HEK293 (cell line): Measurements from ENCODE around the gene COQ10A.

Experiments used
- CTCF ChIA-PET: fragments of 350-600 bp; formaldehyde crosslinking; extraction: SDS; loops from one replicate; lab custom pipeline; 2021; ENCODE audit warnings: antibody characterized with exemption; lab: Yijun Ruan, JAX
- POLR2A ChIA-PET: fragments of 300-600 bp; formaldehyde crosslinking; extraction: SDS; loops from one replicate; lab custom pipeline; 2020; ENCODE audit warnings: antibody characterized with exemption, inconsistent platforms; lab: Yijun Ruan, JAX
- H3K27ac ChIP-seq: fragments of 200-500 bp; sonication (Bioruptor generic); 2 replicates; pipeline ENCODE4 v1.5.1; 2014; ENCODE audit warnings: low read depth, low read length, control low read depth, inconsistent platforms; ENCODE audit errors: extremely low read depth
- H3K36me3 ChIP-seq, 2 experiments: fragments of 200-500 bp in 1 of 2; sonication (Bioruptor generic) in 1 of 2; 1 replicate in 1 of 2; 2 replicates in 1 of 2; pipeline ENCODE4 v1.5.1; 2014 to 2017; ENCODE audit warnings: inconsistent platforms in 2 of 2, low read length in 2 of 2; ENCODE audit not compliant: control insufficient read depth in 2 of 2, insufficient read depth in 1 of 2
- H3K4me1 ChIP-seq: fragments of 200-500 bp; sonication (Bioruptor generic); 2 replicates; pipeline ENCODE4 v1.5.1; 2014; ENCODE audit warnings: mild to moderate bottlenecking, low read length, inconsistent platforms; ENCODE audit not compliant: control insufficient read depth, insufficient read depth
- H3K4me3 ChIP-seq: 2 replicates; pipeline ENCODE4 v1.5.1; 2011; ENCODE audit warnings: low read depth, mild to moderate bottlenecking, control low read depth, low read length, moderate library complexity
- H3K9me3 ChIP-seq: fragments of 200-500 bp; sonication (Bioruptor generic); 2 replicates; pipeline ENCODE4 v1.5.1; 2014; ENCODE audit warnings: low read depth, low read length, inconsistent platforms; ENCODE audit not compliant: control insufficient read depth, insufficient read depth
- KLF7 ChIP-seq: fragments of 450-650 bp; formaldehyde crosslinking; IDR thresholded peaks from 2 replicates; pipeline ENCODE4 v1.5.1; 2016; ENCODE audit warnings: missing biosample characterization, missing genetic modification characterization, borderline replicate concordance
- OVOL3 ChIP-seq: fragments of 450-650 bp; formaldehyde crosslinking; IDR thresholded peaks from 2 replicates; pipeline ENCODE4 v1.5.1; 2016; ENCODE audit warnings: missing biosample characterization, missing genetic modification characterization
- PATZ1 ChIP-seq: fragments of 450-650 bp; formaldehyde crosslinking; IDR thresholded peaks from 2 replicates; pipeline ENCODE4 v1.5.1; 2016; ENCODE audit warnings: missing biosample characterization, missing genetic modification characterization
- SCRT2 ChIP-seq: fragments of 450-650 bp; formaldehyde crosslinking; IDR thresholded peaks from 2 replicates; pipeline ENCODE4 v1.5.1; 2016; ENCODE audit warnings: missing biosample characterization, missing genetic modification characterization
- SP7 ChIP-seq: fragments of 450-650 bp; formaldehyde crosslinking; IDR thresholded peaks from 2 replicates; pipeline ENCODE4 v1.5.1; 2016; ENCODE audit warnings: missing biosample characterization, missing genetic modification characterization
- ZBTB44 ChIP-seq: fragments of 450-650 bp; IDR thresholded peaks from 2 replicates; pipeline ENCODE4 v1.5.1; 2018; ENCODE audit warnings: missing biosample characterization, mild to moderate bottlenecking, missing genetic modification characterization
- ZFHX2 ChIP-seq: fragments of 450-650 bp; formaldehyde crosslinking; conservative IDR thresholded peaks from 2 replicates; pipeline ENCODE4 v1.5.1; 2016; ENCODE audit warnings: missing biosample characterization, missing genetic modification characterization
- ZNF157 ChIP-seq: fragments of 450-650 bp; formaldehyde crosslinking; IDR thresholded peaks from 2 replicates; pipeline ENCODE4 v1.5.1; 2016; ENCODE audit warnings: missing biosample characterization, missing genetic modification characterization
- ZNF169 ChIP-seq: fragments of 450-650 bp; formaldehyde crosslinking; IDR thresholded peaks from 2 replicates; pipeline ENCODE4 v1.5.1; 2016; ENCODE audit warnings: missing biosample characterization, missing genetic modification characterization
- ZNF24 ChIP-seq: fragments of 450-650 bp; formaldehyde crosslinking; IDR thresholded peaks from 2 replicates; pipeline ENCODE4 v1.5.1; 2016; ENCODE audit warnings: missing biosample characterization, missing genetic modification characterization
- ZNF311 ChIP-seq: fragments of 450-650 bp; formaldehyde crosslinking; IDR thresholded peaks from 2 replicates; pipeline ENCODE4 v1.5.1; 2017; ENCODE audit warnings: missing biosample characterization, missing genetic modification characterization, borderline replicate concordance
- ZNF366 ChIP-seq: fragments of 450-650 bp; formaldehyde crosslinking; conservative IDR thresholded peaks from 2 replicates; pipeline ENCODE4 v1.5.1; 2016; ENCODE audit warnings: missing biosample characterization, missing genetic modification characterization
- ZNF37A ChIP-seq: fragments of 450-650 bp; IDR thresholded peaks from 2 replicates; pipeline ENCODE4 v1.5.1; 2018; ENCODE audit warnings: missing biosample characterization, missing genetic modification characterization
- ZNF510 ChIP-seq: fragments of 450-650 bp; formaldehyde crosslinking; IDR thresholded peaks from 2 replicates; pipeline ENCODE4 v1.5.1; 2018; ENCODE audit warnings: mild to moderate bottlenecking, missing genetic modification characterization, missing biosample characterization; ENCODE audit not compliant: insufficient replicate concordance
- ZNF549 ChIP-seq: fragments of 450-650 bp; IDR thresholded peaks from 2 replicates; pipeline ENCODE4 v1.5.1; 2018; ENCODE audit warnings: missing biosample characterization, missing genetic modification characterization, mild to moderate bottlenecking, inconsistent platforms, moderate library complexity
- ZNF623 ChIP-seq: fragments of 450-650 bp; formaldehyde crosslinking; IDR thresholded peaks from 2 replicates; pipeline ENCODE4 v1.5.1; 2016; ENCODE audit warnings: missing biosample characterization, missing genetic modification characterization
- ZNF629 ChIP-seq: fragments of 450-650 bp; formaldehyde crosslinking; IDR thresholded peaks from 2 replicates; pipeline ENCODE4 v1.5.1; 2017; ENCODE audit warnings: missing biosample characterization, missing genetic modification characterization
- ZNF701 ChIP-seq: fragments of 450-650 bp; formaldehyde crosslinking; IDR thresholded peaks from 2 replicates; pipeline ENCODE4 v1.5.1; 2016; ENCODE audit warnings: missing biosample characterization, missing genetic modification characterization
- ZSCAN30 ChIP-seq: fragments of 450-650 bp; IDR thresholded peaks from 2 replicates; pipeline ENCODE4 v1.5.1; 2018; ENCODE audit warnings: missing biosample characterization, mild to moderate bottlenecking, missing genetic modification characterization, moderate library complexity
- ZSCAN5A ChIP-seq: fragments of 450-650 bp; formaldehyde crosslinking; IDR thresholded peaks from 2 replicates; pipeline ENCODE4 v1.5.1; 2016; ENCODE audit warnings: missing biosample characterization, missing genetic modification characterization
- TF ChIP-seq, protein P1 (sequence below): fragments of 450-650 bp; formaldehyde crosslinking; IDR thresholded peaks from 2 replicates; pipeline ENCODE4 v1.5.1; 2016; ENCODE audit warnings: missing biosample characterization, missing genetic modification characterization
- TF ChIP-seq, protein P2 (sequence below): fragments of 450-650 bp; formaldehyde crosslinking; IDR thresholded peaks from 2 replicates; pipeline ENCODE4 v1.5.1; 2017; ENCODE audit warnings: missing biosample characterization, missing genetic modification characterization
- TF ChIP-seq, protein P3 (sequence below): fragments of 450-650 bp; formaldehyde crosslinking; optimal IDR thresholded peaks from 2 replicates; pipeline ENCODE3; 2016; ENCODE audit warnings: missing biosample characterization, mild to moderate bottlenecking, missing genetic modification characterization
- TF ChIP-seq, protein P4 (sequence below): fragments of 450-650 bp; formaldehyde crosslinking; IDR thresholded peaks from 2 replicates; pipeline ENCODE4 v1.5.1; 2016; ENCODE audit warnings: missing biosample characterization, missing genetic modification characterization, low read depth

Gene COQ10A

DNA sequence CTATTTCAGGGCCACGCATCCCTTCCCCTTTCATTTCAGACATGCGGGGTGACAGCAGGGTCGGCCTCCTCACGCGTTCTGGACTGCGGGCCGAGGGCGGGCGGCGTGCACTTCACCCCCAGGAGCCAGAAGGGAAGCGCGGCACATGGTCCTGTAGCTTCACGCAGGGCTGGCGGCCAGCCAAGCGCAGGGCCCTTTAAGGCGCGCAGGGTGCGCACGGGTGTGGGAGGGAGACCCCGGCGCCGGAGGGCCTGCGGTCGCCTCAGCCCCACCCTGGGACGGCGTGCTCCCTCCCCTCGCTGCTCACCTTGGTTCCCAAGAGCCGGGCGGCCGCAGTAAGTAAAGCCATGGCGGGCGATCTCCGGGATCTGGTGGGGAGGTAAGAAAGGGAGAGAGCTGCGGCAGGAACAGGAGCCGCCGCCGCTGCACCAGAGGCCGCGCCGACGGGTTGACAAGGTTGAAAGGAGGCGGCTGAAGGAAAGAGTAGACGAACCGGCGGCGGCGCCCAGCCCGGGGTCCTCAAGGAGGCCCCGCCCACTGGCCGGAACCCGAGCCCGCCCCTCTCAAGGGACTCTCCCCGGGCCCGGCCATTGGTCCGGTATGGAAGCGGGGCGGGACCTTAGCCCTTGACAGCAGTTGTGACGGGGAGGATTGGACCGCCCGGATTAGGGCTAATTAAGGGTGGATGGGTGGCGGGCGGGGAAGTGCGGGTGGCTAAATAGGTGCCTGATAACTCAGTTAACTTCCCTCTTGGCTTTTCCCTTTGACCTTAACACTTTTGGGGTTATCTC is 33.3 kb downstream of the COQ10A start, which contains the start of gene CS:
CS (minus strand) TSS at position 478 of the 791 bp plus-strand sequence; CDS start at position 349, 129 bp downstream.
- H3K9me3 ChIP-seq, result no peaks in the 10 kb centered on the region
- H3K27ac ChIP-seq, result peak within 1 kb of the TSS; percentile 89
- peaks cover 4% of the 10 kb centered on the region; the same call in 1 of the 2 replicates for H3K4me1 ChIP-seq
- H3K36me3 ChIP-seq, result peaks cover 20 to 45% of the 10 kb centered on the region in 2 experiments; a peak in 2 of 3 replicates
- CTCF ChIA-PET, result interaction anchor here (0.8 to 2.6 kb wide), 5 partner anchors 9 to 164 kb away, joined by 3 to 6 read pairs (median 4); partner anchors contain the start of gene ANKRD52
- POLR2A ChIA-PET, result interaction anchor here (0.5 to 2.8 kb wide), 14 partner anchors 9 to 470 kb away, joined by 3 to 13 read pairs (median 4); partner anchors contain the start of genes PA2G4, RNF41, STAT2 and ZC3H10
- H3K4me3 ChIP-seq, result peak within 1 kb of the TSS; percentile 92
- TF ChIP-seq ZNF510 (tag by site-specific recombination) (no peak), ZNF24 (tag by site-specific recombination) (0 out of 2 replicates have a peak, but pooled peaks have one; percentile 34), PATZ1 (peak; percentile 87), ZNF623 (tag by site-specific recombination) (no peak), ZNF549 (tag by site-specific recombination) (no peak), ZNF701 (no peak), ZBTB44 (tag by site-specific recombination) (0 out of 2 replicates have a peak, but pooled peaks have one; percentile 32), SP7 (tag by site-specific recombination) (peak; percentile 35; the same call in 1 of the 2 replicates), KLF7 (peak; percentile 84), SCRT2 (tag by site-specific recombination) (0 out of 2 replicates have a peak, but pooled peaks have one; percentile 25), ZNF629 (tag by site-specific recombination) (no peak; the same call in 1 of the 2 replicates), ZSCAN5A (tag by site-specific recombination) (no peak), ZNF37A (tag by site-specific recombination) (no peak), ZFHX2 (tag by site-specific recombination) (peak; percentile 84), ZNF366 (peak; percentile 60; the same call in 1 of the 2 replicates), ZNF157 (tag by site-specific recombination) (no peak), OVOL3 (tag by site-specific recombination) (no peak), ZNF311 (tag by site-specific recombination) (no peak), ZSCAN30 (peak; percentile 93), ZNF169 (tag by site-specific recombination) (no peak)
- TF ChIP-seq, protein P1, sequence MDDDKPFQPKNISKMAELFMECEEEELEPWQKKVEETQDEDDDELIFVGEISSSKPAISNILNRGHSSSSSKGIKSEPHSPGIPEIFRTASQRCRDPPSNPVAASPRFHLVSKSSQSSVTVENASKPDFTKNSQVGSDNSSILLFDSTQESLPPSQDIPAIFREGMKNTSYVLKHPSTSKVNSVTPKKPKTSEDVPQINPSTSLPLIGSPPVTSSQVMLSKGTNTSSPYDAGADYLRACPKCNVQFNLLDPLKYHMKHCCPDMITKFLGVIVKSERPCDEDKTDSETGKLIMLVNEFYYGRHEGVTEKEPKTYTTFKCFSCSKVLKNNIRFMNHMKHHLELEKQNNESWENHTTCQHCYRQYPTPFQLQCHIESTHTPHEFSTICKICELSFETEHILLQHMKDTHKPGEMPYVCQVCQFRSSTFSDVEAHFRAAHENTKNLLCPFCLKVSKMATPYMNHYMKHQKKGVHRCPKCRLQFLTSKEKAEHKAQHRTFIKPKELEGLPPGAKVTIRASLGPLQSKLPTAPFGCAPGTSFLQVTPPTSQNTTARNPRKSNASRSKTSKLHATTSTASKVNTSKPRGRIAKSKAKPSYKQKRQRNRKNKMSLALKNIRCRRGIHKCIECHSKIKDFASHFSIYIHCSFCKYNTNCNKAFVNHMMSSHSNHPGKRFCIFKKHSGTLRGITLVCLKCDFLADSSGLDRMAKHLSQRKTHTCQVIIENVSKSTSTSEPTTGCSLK (tag by site-specific recombination), result no peak
- TF ChIP-seq, protein P2, sequence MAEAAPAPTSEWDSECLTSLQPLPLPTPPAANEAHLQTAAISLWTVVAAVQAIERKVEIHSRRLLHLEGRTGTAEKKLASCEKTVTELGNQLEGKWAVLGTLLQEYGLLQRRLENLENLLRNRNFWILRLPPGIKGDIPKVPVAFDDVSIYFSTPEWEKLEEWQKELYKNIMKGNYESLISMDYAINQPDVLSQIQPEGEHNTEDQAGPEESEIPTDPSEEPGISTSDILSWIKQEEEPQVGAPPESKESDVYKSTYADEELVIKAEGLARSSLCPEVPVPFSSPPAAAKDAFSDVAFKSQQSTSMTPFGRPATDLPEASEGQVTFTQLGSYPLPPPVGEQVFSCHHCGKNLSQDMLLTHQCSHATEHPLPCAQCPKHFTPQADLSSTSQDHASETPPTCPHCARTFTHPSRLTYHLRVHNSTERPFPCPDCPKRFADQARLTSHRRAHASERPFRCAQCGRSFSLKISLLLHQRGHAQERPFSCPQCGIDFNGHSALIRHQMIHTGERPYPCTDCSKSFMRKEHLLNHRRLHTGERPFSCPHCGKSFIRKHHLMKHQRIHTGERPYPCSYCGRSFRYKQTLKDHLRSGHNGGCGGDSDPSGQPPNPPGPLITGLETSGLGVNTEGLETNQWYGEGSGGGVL (tag by site-specific recombination), result peak; percentile 77
- TF ChIP-seq, protein P3, sequence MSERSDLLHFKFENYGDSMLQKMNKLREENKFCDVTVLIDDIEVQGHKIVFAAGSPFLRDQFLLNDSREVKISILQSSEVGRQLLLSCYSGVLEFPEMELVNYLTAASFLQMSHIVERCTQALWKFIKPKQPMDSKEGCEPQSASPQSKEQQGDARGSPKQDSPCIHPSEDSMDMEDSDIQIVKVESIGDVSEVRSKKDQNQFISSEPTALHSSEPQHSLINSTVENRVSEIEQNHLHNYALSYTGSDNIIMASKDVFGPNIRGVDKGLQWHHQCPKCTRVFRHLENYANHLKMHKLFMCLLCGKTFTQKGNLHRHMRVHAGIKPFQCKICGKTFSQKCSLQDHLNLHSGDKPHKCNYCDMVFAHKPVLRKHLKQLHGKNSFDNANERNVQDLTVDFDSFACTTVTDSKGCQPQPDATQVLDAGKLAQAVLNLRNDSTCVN (tag by site-specific recombination), result peak; percentile 91
- TF ChIP-seq, protein P4, sequence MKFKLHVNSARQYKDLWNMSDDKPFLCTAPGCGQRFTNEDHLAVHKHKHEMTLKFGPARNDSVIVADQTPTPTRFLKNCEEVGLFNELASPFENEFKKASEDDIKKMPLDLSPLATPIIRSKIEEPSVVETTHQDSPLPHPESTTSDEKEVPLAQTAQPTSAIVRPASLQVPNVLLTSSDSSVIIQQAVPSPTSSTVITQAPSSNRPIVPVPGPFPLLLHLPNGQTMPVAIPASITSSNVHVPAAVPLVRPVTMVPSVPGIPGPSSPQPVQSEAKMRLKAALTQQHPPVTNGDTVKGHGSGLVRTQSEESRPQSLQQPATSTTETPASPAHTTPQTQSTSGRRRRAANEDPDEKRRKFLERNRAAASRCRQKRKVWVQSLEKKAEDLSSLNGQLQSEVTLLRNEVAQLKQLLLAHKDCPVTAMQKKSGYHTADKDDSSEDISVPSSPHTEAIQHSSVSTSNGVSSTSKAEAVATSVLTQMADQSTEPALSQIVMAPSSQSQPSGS (tag by site-specific recombination), result no peak
